Hematopoietic multipotent progenitor cell (in vitro differentiated cells): ENCODE data around the gene GCAT. TPM values are rescaled to one million over a fixed set of nuclear protein-coding genes. Genes with fewer than 3 reads are reported as not detected.

Experiments
- DNase-seq, 3 donors: peaks; one replicate each; pipeline ENCODE4 v3.0.0-alpha.2; 2011 to 2015; ENCODE audit warnings: low read depth in 2 of 3, low spot score in 2 of 3
- small RNA-seq: library from RNA; depleted of rRNA; stranded (forward); fragments of <200 nt; gene quantifications from one replicate; pipeline ENCODE3, GENCODE V24; 2012
- total RNA-seq: library from RNA; depleted of rRNA; stranded (reverse); fragments of >200 nt; gene quantifications from one replicate; pipeline ENCODE4 v1.2.3, GENCODE V29; 2012

The GCAT gene
- total RNA-seq, 1 donor, result 29.9 TPM

DNA sequence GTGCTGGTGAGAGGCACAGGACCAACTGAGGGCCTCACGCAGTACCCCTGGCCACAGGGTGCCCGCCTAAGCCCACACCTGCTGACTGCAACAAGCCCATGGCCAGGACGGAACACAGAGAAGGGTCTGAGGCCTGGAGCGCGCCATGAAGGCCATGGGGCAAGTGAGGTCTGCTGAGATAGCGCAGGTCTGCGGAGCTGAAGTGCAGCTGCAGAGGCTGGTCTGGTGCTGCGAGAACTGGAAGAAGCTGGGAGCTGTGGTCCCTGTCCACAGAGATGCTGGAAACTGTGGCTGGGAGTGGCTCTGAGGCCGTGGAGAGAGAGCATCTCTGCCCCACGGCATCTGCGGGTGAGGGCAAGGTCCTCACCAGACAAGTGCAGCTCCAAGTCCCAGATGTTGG is 23.7 kb downstream of the GCAT start:
- DNase-seq, result no peak

GRCh38 chr22:37832022-37832857 is 24.5 kb downstream of the GCAT start:
- no peak for DNase-seq

DNA sequence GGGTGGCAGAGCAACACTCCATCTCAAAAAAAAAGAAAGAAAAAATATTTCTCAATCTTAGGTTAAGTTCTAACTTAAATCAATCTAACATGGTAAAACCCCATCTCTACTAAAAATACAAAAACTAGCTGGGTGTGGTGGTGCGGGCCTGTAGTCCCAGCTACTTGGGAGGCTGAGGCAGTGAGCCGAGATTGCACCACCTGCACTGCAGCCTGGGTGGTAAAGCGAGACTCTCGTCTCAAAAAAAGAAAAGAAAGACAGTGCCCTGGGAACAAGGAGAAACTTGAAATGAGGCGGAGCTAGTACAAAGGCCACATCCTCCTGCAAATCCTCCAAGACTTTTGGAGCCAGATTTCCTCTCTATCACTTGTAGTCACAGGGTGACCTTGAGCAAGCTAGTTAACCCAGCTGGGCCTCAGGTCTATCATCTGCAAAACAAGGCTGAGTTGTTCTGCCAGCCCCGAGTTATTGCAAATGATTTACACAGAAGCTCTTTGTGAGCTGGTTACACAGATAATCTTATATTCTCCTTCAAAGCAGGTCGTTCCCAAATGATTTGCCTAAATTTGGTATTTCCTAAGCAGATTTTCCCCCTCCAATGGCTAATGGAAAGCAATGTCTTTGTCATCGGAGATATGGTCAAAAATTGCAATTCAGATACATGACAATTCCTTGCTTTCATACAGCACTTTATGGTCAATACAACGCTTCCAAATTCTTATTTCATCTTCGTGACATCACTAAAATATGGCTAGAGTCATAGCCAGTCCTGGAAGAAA is 34.5 kb downstream of the GCAT start:
- DNase-seq, result no peak

DNA sequence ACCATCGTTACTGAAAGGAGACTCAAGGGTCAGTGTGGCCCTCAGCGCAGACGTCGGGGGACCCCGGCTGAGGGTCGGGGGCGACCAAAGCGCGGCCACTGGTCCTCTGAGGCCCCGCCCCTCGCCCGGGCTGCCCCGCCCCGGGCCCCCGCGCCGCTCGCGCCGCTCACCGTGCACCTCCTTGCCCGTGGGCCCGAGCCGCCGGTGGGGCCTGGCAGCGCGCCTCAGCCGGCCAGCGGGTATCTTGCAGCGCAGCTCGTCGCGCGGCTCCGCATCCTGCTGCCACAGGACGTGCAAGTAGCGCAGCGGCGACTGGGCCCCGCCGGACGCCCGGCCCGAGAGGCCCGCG is 36.0 kb downstream of the GCAT start:
- DNase-seq, result peak in 1 of 3 donors; percentile 62

DNA sequence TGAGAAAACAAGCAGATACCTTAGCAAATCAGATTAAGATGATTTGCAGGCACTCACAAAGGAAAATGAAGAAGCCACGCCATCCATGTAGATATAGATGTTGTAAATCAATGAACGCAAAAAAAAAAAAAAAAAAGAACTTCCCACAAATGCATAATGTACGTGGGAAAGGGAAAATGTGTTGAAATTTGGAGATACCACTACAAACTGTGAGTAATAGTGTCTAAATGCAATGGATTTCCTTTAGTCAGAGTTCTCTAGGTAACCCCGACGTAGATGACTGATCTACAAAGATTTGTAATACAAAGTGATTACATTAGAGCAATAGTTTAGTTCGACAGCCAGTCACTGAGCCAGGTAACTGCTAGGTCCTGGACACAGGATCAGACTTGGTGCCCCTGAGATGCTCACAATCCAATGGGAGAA is 37.2 kb downstream of the GCAT start:
- DNase-seq, result no peak

- DNase-seq, result no peak
Observed at GRCh38 chr22:37846433-37846832, 38.7 kb downstream of the GCAT start.

- peak in 2 of 3 donors; percentile 34 to 60 for DNase-seq
Observed at GRCh38 chr22:37848587-37849088, 40.9 kb downstream of the GCAT start.

DNA sequence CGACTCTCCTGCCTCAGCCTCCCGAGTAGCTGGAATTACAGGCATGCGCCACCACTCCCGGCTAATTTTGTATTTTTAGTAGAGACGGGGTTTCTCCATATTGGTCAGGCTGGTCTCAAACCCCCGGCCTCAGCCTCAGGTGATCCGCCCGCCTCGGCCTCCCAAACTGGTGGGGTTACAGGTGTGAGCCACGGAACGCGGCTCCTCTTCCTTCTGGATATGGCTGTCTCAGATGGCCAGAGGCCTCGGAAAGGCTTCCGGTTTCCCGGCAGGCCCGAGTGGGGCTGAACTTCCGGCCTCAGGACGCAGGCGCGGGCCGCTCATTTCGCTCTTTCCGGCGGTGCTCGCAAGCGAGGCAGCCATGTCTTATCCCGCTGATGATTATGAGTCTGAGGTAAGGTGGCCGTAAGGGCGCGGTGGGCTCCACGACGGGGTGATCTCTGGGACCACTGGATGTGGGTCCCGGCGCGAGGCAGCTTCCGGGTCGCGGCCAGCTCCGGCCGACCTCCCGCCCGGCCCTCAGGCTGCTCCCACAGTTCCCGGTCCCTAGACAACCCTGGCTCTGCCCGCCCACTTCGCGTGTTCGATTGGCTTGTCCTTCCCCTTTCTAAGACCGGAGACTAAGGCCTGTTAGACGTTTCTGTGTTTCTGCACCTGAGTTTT is 41.5 kb downstream of the GCAT start, which contains the start of gene EIF3L:
Gene EIF3L (plus strand): TSS at position 331 of the 663 bp plus-strand sequence. CDS start 31 bp downstream, at position 362.
- DNase-seq, result peak; percentile 73 to 87 (median 85)

DNA sequence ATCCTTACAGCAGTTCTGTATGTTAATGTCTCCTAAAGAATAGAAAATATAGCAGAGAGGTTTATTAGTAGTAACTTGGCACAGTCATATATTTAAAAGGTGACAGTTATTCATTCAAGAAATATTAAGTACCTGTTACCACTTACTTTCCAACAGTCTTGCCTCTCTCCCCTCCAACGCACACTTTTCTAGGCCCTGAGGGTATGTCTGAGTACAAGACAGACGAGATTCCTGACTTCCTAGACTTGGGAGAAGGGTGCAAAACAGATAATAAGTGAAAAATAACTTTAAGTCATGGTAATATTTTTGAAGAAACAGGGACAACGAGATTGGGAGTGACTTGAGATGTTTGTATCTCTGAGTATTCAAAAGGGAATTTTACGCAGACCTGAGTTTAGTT is 43.1 kb downstream of the GCAT start:
- no peak for DNase-seq

DNA sequence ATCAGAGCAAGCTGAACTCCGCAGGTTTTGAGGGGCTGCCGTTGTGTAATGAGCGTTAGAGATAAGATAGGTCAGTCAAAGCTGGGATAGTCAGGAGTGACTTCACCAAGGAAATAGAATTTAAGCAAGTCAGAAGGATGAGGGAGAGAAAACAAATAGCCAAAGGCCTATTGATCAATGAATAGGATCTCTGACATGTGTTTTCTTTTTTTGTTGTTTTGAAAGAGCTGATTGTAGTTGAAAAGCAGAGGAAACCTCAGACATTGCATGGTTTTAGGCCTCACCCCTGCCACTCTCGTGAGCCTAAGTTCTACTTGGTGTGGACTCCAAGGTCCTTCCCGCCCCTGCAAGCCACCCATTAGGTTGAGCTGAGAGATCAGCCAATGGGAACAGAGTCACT is 44.7 kb downstream of the GCAT start:
- DNase-seq, result no peak

GRCh38 chr22:37854946-37855345 is 47.2 kb downstream of the GCAT start:
- no peak for DNase-seq

DNA sequence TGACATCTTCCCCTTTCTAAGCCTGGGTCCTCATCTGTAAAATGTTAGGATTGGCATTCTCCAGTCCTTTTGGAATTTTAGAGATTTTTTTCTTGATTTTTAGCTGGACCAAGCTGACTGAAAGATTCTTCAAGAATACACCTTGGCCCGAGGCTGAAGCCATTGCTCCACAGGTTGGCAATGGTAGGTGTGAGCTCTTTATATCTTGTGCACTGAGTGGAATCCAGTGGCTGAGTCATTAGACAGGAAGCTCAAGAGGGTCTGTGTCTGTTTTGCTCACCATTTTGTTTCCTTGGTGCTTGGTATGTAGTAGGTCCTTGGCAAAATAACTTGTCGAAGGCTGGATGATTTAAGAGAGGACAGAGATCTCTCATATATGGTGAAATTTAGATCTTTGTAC is 47.7 kb downstream of the GCAT start:
- DNase-seq, result no peak

- no peak for DNase-seq
Observed at GRCh38 chr22:37860796-37861421, 53.2 kb downstream of the GCAT start.

DNA sequence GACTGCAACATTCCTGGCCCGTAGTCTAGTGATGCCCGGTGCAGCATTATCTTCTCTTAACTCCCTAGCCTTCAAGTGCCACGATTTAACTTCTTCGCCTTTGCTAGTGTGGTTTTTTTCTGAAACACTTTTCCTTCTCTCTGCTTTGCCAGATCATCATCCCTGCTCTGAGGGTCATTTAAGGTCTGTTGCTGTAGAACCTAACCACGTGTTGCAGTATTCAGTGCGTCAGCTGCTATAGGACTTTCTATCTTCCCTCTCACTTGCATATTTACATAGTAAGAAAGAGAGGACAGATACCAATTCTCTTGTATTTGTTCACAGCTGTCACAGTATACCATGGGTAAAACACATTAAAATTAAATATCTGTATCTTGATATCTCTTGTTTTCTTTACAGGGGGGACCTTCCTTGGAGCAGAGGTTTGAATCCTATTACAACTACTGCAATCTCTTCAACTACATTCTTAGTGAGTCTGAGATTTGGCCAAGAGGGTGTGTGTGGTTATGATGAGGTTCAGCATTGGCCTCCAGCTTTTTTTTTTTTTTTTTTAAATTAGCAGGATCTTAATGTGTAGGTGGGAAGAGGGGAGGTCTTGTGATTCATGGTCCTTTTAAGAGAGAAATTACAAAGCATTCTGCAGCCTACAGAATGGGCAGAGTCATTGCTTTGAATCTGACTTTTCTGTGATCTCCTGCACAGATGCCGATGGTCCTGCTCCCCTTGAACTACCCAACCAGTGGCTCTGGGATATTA is 55.0 kb downstream of the GCAT start:
- DNase-seq, result no peak

- no peak for DNase-seq
Observed at GRCh38 chr22:37865510-37865909, 57.8 kb downstream of the GCAT start.

Small RNAs within 50 kb of the gene (small RNA-seq; reads per million reads assigned to genes)
- gene MIR659, result 1.1 reads per million, percentile 37 among the genes with 10 or more reads in this experiment

Other genes starting within 250 kb of the GCAT start
- under 0.01 TPM for gene CDC42EP1, start 247.5 kb upstream of the GCAT start, total RNA-seq
- gene LGALS2, start 227.8 kb upstream of the GCAT start, total RNA-seq, result 1.1 TPM
- 57.6 TPM for gene GGA1, start 199.1 kb upstream of the GCAT start, total RNA-seq
- 32.3 TPM for gene SH3BP1, start 168.3 kb upstream of the GCAT start, total RNA-seq
- 25.6 TPM for gene PDXP, start 149.2 kb upstream of the GCAT start, total RNA-seq
- 346 TPM for gene LGALS1, start 132.3 kb upstream of the GCAT start, total RNA-seq
- 27.2 TPM for gene NOL12, start 121.6 kb upstream of the GCAT start, total RNA-seq
- 59.2 TPM for gene TRIOBP, start 110.9 kb upstream of the GCAT start, total RNA-seq
- under 0.01 TPM for gene GALR3, start 15.4 kb downstream of the GCAT start, total RNA-seq
- 65.2 TPM for gene ANKRD54, start 36.4 kb downstream of the GCAT start, total RNA-seq
- 1,099 TPM for gene EIF3L, start 41.5 kb downstream of the GCAT start, total RNA-seq
- 38.5 TPM for gene MICALL1, start 98.4 kb downstream of the GCAT start, total RNA-seq
- under 0.01 TPM for gene C22orf23, start 145.7 kb downstream of the GCAT start, total RNA-seq
- gene POLR2F, start 145.8 kb downstream of the GCAT start, total RNA-seq, result 30.7 TPM
- not detected for gene SOX10, start 176.6 kb downstream of the GCAT start, total RNA-seq
- 48.7 TPM for gene PICK1, start 249.5 kb downstream of the GCAT start, total RNA-seq